HG02610 (cell line): Measurements from ENCODE around the gene EHD1.

Experiments
- ATAC-seq: cut with Tn5 transposase; IDR thresholded peaks from one replicate; pipeline ENCODE4 v1.9.1; 2021; ENCODE audit warnings: mild to moderate bottlenecking, moderate library complexity; ENCODE audit not compliant: unreplicated experiment

The EHD1 gene

GRCh38 chr11:64878494-64879243 lies at the start of gene EHD1:
Gene EHD1 (minus strand): TSS chr11:64878621. CDS start chr11:64878464, 157 bp downstream.
- ATAC-seq: peak; percentile 62

GRCh38 chr11:64926689-64927088 lies 48.3 kb upstream of the EHD1 start:
- ATAC-seq: no peak

GRCh38 chr11:64925536-64926436 lies 47.4 kb upstream of the EHD1 start:
- ATAC-seq: no peak

GRCh38 chr11:64924910-64925284 lies 46.5 kb upstream of the EHD1 start:
- no peak for ATAC-seq

- ATAC-seq: peak; percentile 89
Observed at GRCh38 chr11:64923944-64924909, 45.8 kb upstream of the EHD1 start, which contains the start of gene PPP2R5B. Gene PPP2R5B (plus strand): TSS chr11:64924689. CDS start chr11:64925735, 1,046 bp downstream.

GRCh38 chr11:64923151-64923661 lies 44.8 kb upstream of the EHD1 start:
- no peak for ATAC-seq

GRCh38 chr11:64921384-64921783 lies 43.0 kb upstream of the EHD1 start:
- no peak for ATAC-seq

- no peak for ATAC-seq
Observed at GRCh38 chr11:64920124-64920523, 41.7 kb upstream of the EHD1 start.

- no peak for ATAC-seq
Observed at GRCh38 chr11:64919627-64920026, 41.2 kb upstream of the EHD1 start.

- ATAC-seq: no peak
Observed at GRCh38 chr11:64918017-64918416, 39.6 kb upstream of the EHD1 start.

GRCh38 chr11:64917663-64917995 lies 39.2 kb upstream of the EHD1 start:
- no peak for ATAC-seq

GRCh38 chr11:64916775-64917662 lies 38.6 kb upstream of the EHD1 start, which contains the start of gene ATG2A:
Gene ATG2A (minus strand): TSS chr11:64917209. CDS start chr11:64917135, 74 bp downstream.
- ATAC-seq: peak; percentile 91

GRCh38 chr11:64916040-64916774 lies 37.8 kb upstream of the EHD1 start:
- ATAC-seq: no peak

GRCh38 chr11:64915376-64915887 lies 37.0 kb upstream of the EHD1 start:
- no peak for ATAC-seq

GRCh38 chr11:64914123-64914522 lies 35.7 kb upstream of the EHD1 start:
- ATAC-seq: no peak

GRCh38 chr11:64913171-64913727 lies 34.8 kb upstream of the EHD1 start:
- no peak for ATAC-seq

- ATAC-seq: no peak
Observed at GRCh38 chr11:64911689-64912088, 33.3 kb upstream of the EHD1 start.

- ATAC-seq: no peak
Observed at GRCh38 chr11:64911142-64911541, 32.7 kb upstream of the EHD1 start.
